K562 (cell line): ENCODE results near the gene S100A9. TPM values are rescaled to one million over a fixed set of nuclear protein-coding genes. Genes with fewer than 3 reads are reported as not detected.

Source experiments
- ATAC-seq: fragments of 200-7000 bp; cut with Tn5 transposase; 3 replicates; pipeline ENCODE4 v1.9.1; 2020; ENCODE audit warnings: moderate library complexity
- BruUV-seq: library from RNA; stranded (reverse); fragments of 400-500 nt; replicated peaks from 2 replicates; lab custom pipeline; 2021; lab: Mats Ljungman, UMichigan
- CTCF ChIA-PET: fragments of 300-600 bp; formaldehyde crosslinking; extraction: SDS; loops from one replicate; lab custom pipeline; 2021; ENCODE audit warnings: low intra/inter-chr PET ratio; lab: Yijun Ruan, JAX
- POLR2A ChIA-PET: fragments of 300-600, 350-650 bp; sonication (Branson Sonifier 250); formaldehyde crosslinking; extraction: SDS; loops from one replicate; lab custom pipeline; 2021; ENCODE audit warnings: antibody characterized with exemption, inconsistent platforms; lab: Yijun Ruan, JAX
- DNase-seq, 4 experiments: peaks; one replicate each; pipeline versions ENCODE4 v3.0.0 to v3.0.0-alpha.2; 2011 to 2018; ENCODE audit warnings: low spot score in 3 of 4, mixed read lengths in 3 of 4; ENCODE audit errors: extremely low read depth in 1 of 4
- FAIRE-seq: peaks from 2 replicates; lab custom pipeline; 2011; peaks lifted over from hg19 to GRCh38; lab: Jason Lieb, UNC
- H2AFZ ChIP-seq: 2 replicates; pipeline ENCODE4 v1.6.0; 2011; ENCODE audit warnings: low read depth, low read length, control low read depth, inconsistent platforms
- H3K27ac ChIP-seq: fragments of 200-600 bp; 3 replicates; pipeline ENCODE4 v1.8.0; 2011; ENCODE audit warnings: low read depth, mild to moderate bottlenecking, control low read depth, inconsistent platforms, low read length, moderate library complexity, mixed read lengths; ENCODE audit errors: extremely low read depth
- H3K27me3 ChIP-seq, 2 experiments: fragments of 300-600 bp in 1 of 2; 2 replicates in 1 of 2; 3 replicates in 1 of 2; pipeline versions ENCODE4 v1.6.0 to v1.8.0; 2011; ENCODE audit warnings: inconsistent platforms in 2 of 2, low read length in 2 of 2, mild to moderate bottlenecking in 1 of 2, mixed read lengths in 1 of 2, moderate library complexity in 1 of 2; ENCODE audit not compliant: control insufficient read depth in 2 of 2, insufficient read depth in 2 of 2
- H3K36me3 ChIP-seq: fragments of 300-600 bp; 3 replicates; pipeline ENCODE4 v1.8.0; 2011; ENCODE audit warnings: mild to moderate bottlenecking, low read length, inconsistent platforms; ENCODE audit not compliant: control insufficient read depth, insufficient read depth
- H3K4me1 ChIP-seq, 2 experiments: fragments of 200-600 bp in 1 of 2; replicated peaks in 1 of 2; 2 replicates in 1 of 2; 3 replicates in 1 of 2; pipeline versions ENCODE4 v1.5.1 to v1.8.0; 2011; ENCODE audit warnings: inconsistent platforms in 2 of 2, low read length in 2 of 2, mild to moderate bottlenecking in 1 of 2, mixed read lengths in 1 of 2, moderate library complexity in 1 of 2; ENCODE audit not compliant: control insufficient read depth in 2 of 2, insufficient read depth in 2 of 2
- H3K4me2 ChIP-seq: 2 replicates; pipeline ENCODE4 v1.6.1; 2011; ENCODE audit warnings: low read length, control low read depth, inconsistent platforms, mixed read lengths; ENCODE audit not compliant: insufficient read depth
- H3K4me3 ChIP-seq: fragments of 200-600 bp; sonication (generic), shearing (Covaris generic); 2 replicates; pipeline ENCODE4 v1.5.1; 2016; ENCODE audit warnings: control low read depth, inconsistent platforms
- H3K79me2 ChIP-seq: fragments of 200-600 bp; 3 replicates; pipeline ENCODE4 v1.8.0; 2011; ENCODE audit warnings: low read length, inconsistent platforms; ENCODE audit not compliant: control insufficient read depth, insufficient read depth
- H3K9ac ChIP-seq, 2 experiments: 2 replicates each; pipeline versions ENCODE4 v1.6.0 to v1.6.1; 2011; ENCODE audit warnings: low read depth in 2 of 2, low read length in 2 of 2, control low read depth in 1 of 2, inconsistent platforms in 1 of 2, mild to moderate bottlenecking in 1 of 2, mixed read lengths in 1 of 2; ENCODE audit not compliant: insufficient read depth in 1 of 2
- H3K9me1 ChIP-seq: one replicate; pipeline ENCODE4 v1.6.0; 2011; ENCODE audit warnings: inconsistent platforms, mild to moderate bottlenecking, low read length, moderate library complexity; ENCODE audit not compliant: control insufficient read depth, insufficient read depth
- H3K9me3 ChIP-seq: replicated peaks from 2 replicates; pipeline ENCODE4 v1.5.1; 2011; ENCODE audit warnings: low read depth, low read length, inconsistent platforms; ENCODE audit not compliant: control insufficient read depth, insufficient read depth
- H4K20me1 ChIP-seq: replicated peaks from 2 replicates; pipeline ENCODE4 v1.6.1; 2011; ENCODE audit warnings: low read length, inconsistent platforms, mixed read lengths; ENCODE audit not compliant: control insufficient read depth, insufficient read depth
- BRF1 ChIP-seq: IDR thresholded peaks from 3 replicates; pipeline ENCODE4 v1.6.1; 2011; ENCODE audit warnings: borderline replicate concordance, mild to moderate bottlenecking; ENCODE audit not compliant: insufficient read length; ENCODE audit errors: extremely low read depth
- ELF1 ChIP-seq: fragments of 200-800 bp; sonication (Bioruptor generic); IDR thresholded peaks from 2 replicates; pipeline ENCODE4 v1.6.1; 2016; ENCODE audit warnings: missing genetic modification characterization, missing compliant biosample characterization
- MAFK ChIP-seq: IDR thresholded peaks from 2 replicates; pipeline ENCODE4 v1.6.1; 2011; ENCODE audit warnings: low read length, improper control_type of control experiment
- MLLT1 ChIP-seq, 2 experiments: fragments of 450-650 bp; IDR thresholded peaks; 2 replicates each; pipeline ENCODE4 v1.6.1; 2016
- NCOR1 ChIP-seq: fragments of 450-650 bp; IDR thresholded peaks from 2 replicates; pipeline ENCODE4 v1.6.1; 2016; ENCODE audit warnings: mild to moderate bottlenecking, moderate library complexity
- ZNF445 ChIP-seq: fragments of 250-450 bp; sonication (Bioruptor Pico); IDR thresholded peaks from 2 replicates; pipeline ENCODE4 v1.4.0; 2020; ENCODE audit warnings: low read depth, mild to moderate bottlenecking, moderate library complexity
- ZNF75A ChIP-seq: fragments of 450-650 bp; formaldehyde crosslinking; IDR thresholded peaks from 2 replicates; pipeline ENCODE4 v1.4.0; 2020; ENCODE audit warnings: mild to moderate bottlenecking
- WGBS: fragments of 100-300 bp; shearing (Covaris generic); methylation state at CpG from one replicate; pipeline ENCODE4 v1.1.6; 2016; ENCODE audit warnings: low coverage, mixed read lengths; ENCODE audit not compliant: insufficient coverage; ENCODE audit errors: missing lambda C conversion rate; 5-methylcytosine and 5-hydroxymethylcytosine counted together
- in situ Hi-C: fragments of 300-500 bp; cut with MboI; formaldehyde crosslinking; loops from 4 replicates; pipeline ENCODE4 v1.15.0; 2018; ENCODE audit warnings: inconsistent platforms, mixed read lengths
- intact Hi-C: fragments of 100-400 bp; cut with micrococcal nuclease; formaldehyde crosslinking; loops from 2 replicates; pipeline ENCODE4 v1.14.2; 2022
- polyA plus RNA-seq, 8 experiments: library from polyadenylated mRNA; depleted of rRNA in 4 of 8; stranded (reverse) in 5 of 8; unstranded in 3 of 8; fragments of >200 nt; fragmentation: Nextera tagmentation in 2 of 8; fragmentation: Illumina TruSeq in 1 of 8; extraction: Ambion mirVana in 2 of 8; extraction: Trizol in 1 of 8; gene quantifications; 2 replicates each; pipeline versions ENCODE4 v1.2.1 to v1.2.3, GENCODE V29; 2011 to 2014; ENCODE audit warnings: inconsistent platforms in 1 of 8, missing spikeins in 1 of 8
- total RNA-seq, 7 experiments: library from RNA; depleted of rRNA in 6 of 7; stranded (reverse); fragments of >200 nt in 6 of 7; fragmentation: Illumina TruSeq in 2 of 7; extraction: Trizol in 2 of 7; gene quantifications; 2 replicates each; pipeline versions ENCODE4 v1.2.1 to v1.2.3, GENCODE V29; 2011 to 2021; ENCODE audit warnings: low replicate concordance in 1 of 7

S100A9 gene
- total and polyA plus RNA-seq, 9 of the 15 experiments (the other 6 are each of a cell fraction or from before 2014, with no cell fraction given): 0.80 TPM; not detected in 8

- DNase-seq (no peak), FAIRE-seq (no peak), ATAC-seq (no peak)
- Histone ChIP-seq H3K27me3 (peaks cover 0 to 18% of the 10 kb centered on the region in 2 experiments; a peak in 4 of 5 replicates), H3K36me3 (no peaks in the 10 kb centered on the region), H3K9me1 (no peaks in the 10 kb centered on the region), H3K79me2 (no peaks in the 10 kb centered on the region), H3K4me3 (no peak overlapping the region), H3K27ac (no peak overlapping the region), H3K4me1 (peaks cover 0 to 6% of the 10 kb centered on the region in 2 experiments; a peak in 1 of 5 replicates), H3K9me3 (peaks cover 4% of the 10 kb centered on the region; the same call in 1 of the 2 replicates), H3K4me2 (no peak overlapping the region), H4K20me1 (peaks cover 3% of the 10 kb centered on the region; the same call in 1 of the 2 replicates), H3K9ac (no peak overlapping the region), H2AFZ (no peak overlapping the region)
- no TSS peak for BruUV-seq
- intact Hi-C loops: no loop called here
- ChIA-PET POLR2A (interaction anchor here (1.5 to 1.8 kb wide), 2 partner anchors 8 to 10 kb away, joined by 3 to 5 read pairs; no protein-coding TSS in a partner anchor), CTCF (no interaction called here)
- TF ChIP-seq MAFK (no peak), MLLT1 (IDR thresholded peaks at IDR 0.05) (no peak), ZNF75A (CRISPR knock-in tag) (no peak), ZNF445 (CRISPR knock-in tag) (no peak), NCOR1 (no peak), ELF1 (tag) (no peak), BRF1 (no peak)
- in situ Hi-C loops: no loop called here
- 0% methylated on average over 5 of the region's 5 CpGs for WGBS
These were observed 28.8 kb downstream of the S100A9 start for GRCh38 chr1:153386500-153386901.
